ENCODE data around the gene FAM43B.

The FAM43B gene

GRCh38 chr1:20552728-20553445 is 514 bp downstream of the FAM43B start:
- DNase-seq, result no peak

- DNase-seq, result no peak
Observed at GRCh38 chr1:20555025-20555757, 2.8 kb downstream of the FAM43B start.

- DNase-seq, result no peak
Observed at GRCh38 chr1:20555758-20556120, 3.4 kb downstream of the FAM43B start.

- no peak for DNase-seq
Observed at GRCh38 chr1:20558191-20558590, 5.8 kb downstream of the FAM43B start.

- no peak for DNase-seq
Observed at GRCh38 chr1:20560966-20561365, 8.6 kb downstream of the FAM43B start.

- no peak for DNase-seq
Observed at GRCh38 chr1:20565234-20565633, 12.9 kb downstream of the FAM43B start.

- no peak for DNase-seq
Observed at GRCh38 chr1:20569523-20570098, 17.2 kb downstream of the FAM43B start.

GRCh38 chr1:20571427-20571826 is 19.1 kb downstream of the FAM43B start:
- no peak for DNase-seq

GRCh38 chr1:20573987-20574386 is 21.6 kb downstream of the FAM43B start:
- DNase-seq, result no peak

GRCh38 chr1:20574686-20575540 is 22.5 kb downstream of the FAM43B start:
- peak; percentile 90 to 97 (median 95) for DNase-seq

- peak in 1 of 3 donors; percentile 22 for DNase-seq
Observed at GRCh38 chr1:20575541-20576336, 23.4 kb downstream of the FAM43B start.

GRCh38 chr1:20578062-20578461 is 25.7 kb downstream of the FAM43B start:
- DNase-seq, result no peak

- no peak for DNase-seq
Observed at GRCh38 chr1:20578721-20579395, 26.5 kb downstream of the FAM43B start.

- peak; percentile 58 to 62 (median 62) for DNase-seq
Observed at GRCh38 chr1:20584890-20585289, 32.5 kb downstream of the FAM43B start.

- no peak for DNase-seq
Observed at GRCh38 chr1:20586953-20587660, 34.7 kb downstream of the FAM43B start.

- peak; percentile 77 to 93 (median 84) for DNase-seq
Observed at GRCh38 chr1:20587661-20588053, 35.3 kb downstream of the FAM43B start.

- DNase-seq, result peak in 2 of 3 donors; percentile 39 to 56
Observed at GRCh38 chr1:20588634-20589225, 36.4 kb downstream of the FAM43B start, which contains the start of gene CDA. CDA (plus strand) TSS chr1:20589097; CDS start chr1:20589130, 33 bp downstream.

GRCh38 chr1:20589331-20590278 is 37.2 kb downstream of the FAM43B start:
- DNase-seq, result peak; percentile 93

GRCh38 chr1:20590306-20590777 is 38.0 kb downstream of the FAM43B start:
- DNase-seq, result peak; percentile 84 to 91 (median 88)
